ENCODE data around the gene DDX28. TPM values are rescaled to one million over a fixed set of nuclear protein-coding genes. Genes with fewer than 3 reads are reported as not detected.

The DDX28 gene
- total and polyA plus RNA-seq, 2 of the 8 experiments (the other 6 are each of a cell fraction or from before 2014, with no cell fraction given): 16.8 to 28.1 TPM

- H3K56ac ChIP-seq (replicated peaks; ENCODE audit: insufficient read length, low read depth, low read length): no peak overlapping the region
- no peak overlapping the region for H3K23ac ChIP-seq (ENCODE audit: insufficient read length)
- no peak overlapping the region for H4K91ac ChIP-seq (replicated peaks; ENCODE audit: insufficient read length, low read length)
- no peak overlapping the region for H2BK120ac ChIP-seq (replicated peaks; ENCODE audit: low read depth, low read length)
- no peak overlapping the region for H3K18ac ChIP-seq (ENCODE audit: extremely low read depth, low read length)
- no peak overlapping the region for H2BK12ac ChIP-seq (ENCODE audit: low read depth, low read length)
- peaks cover 0 to 4% of the 10 kb centered on the region in 2 experiments for H4K20me1 ChIP-seq (replicated peaks in 1 of 2; ENCODE audit: control insufficient read depth in 1 of 2, insufficient read depth in 2 of 2, low read length in 2 of 2)
- H2BK15ac ChIP-seq (ENCODE audit: low read length): no peak overlapping the region
- H2AFZ ChIP-seq (ENCODE audit: low read length): no peak overlapping the region
- no peak overlapping the region for H2BK5ac ChIP-seq (ENCODE audit: low read depth, low read length)
- 100% methylated on average over 1 of the region's 1 CpG; no CpG with 5 or more reads in 1 of the 2 experiments for WGBS, 2 experiments (ENCODE audit: extremely low coverage in 1 of 2, insufficient coverage in 1 of 2, insufficient read length in 1 of 2, insufficient replicate concordance in 2 of 2, low coverage in 1 of 2, low lambda C conversion rate in 2 of 2, missing lambda C conversion rate in 1 of 2)
- no peaks in the 10 kb centered on the region for H3K79me1 ChIP-seq (ENCODE audit: low read depth, low read length)
- H3K27me3 ChIP-seq (replicated peaks in 1 of 4; ENCODE audit: control insufficient read depth in 3 of 4, extremely low read depth in 1 of 4, insufficient read depth in 3 of 4, low read length in 3 of 4): no peaks in the 10 kb centered on the region; a peak in 1 of 7 replicates
- H3K9ac ChIP-seq (replicated peaks in 1 of 4; ENCODE audit: extremely low read depth in 1 of 4, low read depth in 3 of 4, low read length in 3 of 4): no peak overlapping the region
- peaks cover 6 to 22% (median 17%) of the 10 kb centered on the region in 4 experiments; a peak in 7 of 8 replicates for H3K36me3 ChIP-seq (ENCODE audit: control insufficient read depth in 2 of 4, insufficient read depth in 4 of 4, low read length in 3 of 4)
- H3K4me1 ChIP-seq (replicated peaks in 1 of 4; ENCODE audit: control insufficient read depth in 3 of 4, insufficient read depth in 4 of 4, low read length in 3 of 4): no peaks in the 10 kb centered on the region
- H2BK20ac ChIP-seq (ENCODE audit: low read length): no peak overlapping the region
- DNase-seq (ENCODE audit: low read depth in 1 of 2, low spot score in 2 of 2) (no peak), FAIRE-seq (no peak)
- H3K14ac ChIP-seq (ENCODE audit: insufficient read length): no peak overlapping the region
- H3K4me2 ChIP-seq (ENCODE audit: insufficient read depth in 1 of 2, low read depth in 2 of 2, low read length in 2 of 2): no peak overlapping the region
- H3K4me3 ChIP-seq (ENCODE audit: extremely low read depth in 1 of 4, insufficient read depth in 2 of 4, low read depth in 3 of 4, low read length in 4 of 4): no peak overlapping the region
- POLR2A ChIA-PET (ENCODE audit: partially characterized antibody): no interaction called here
- no peak overlapping the region for H3K4ac ChIP-seq (replicated peaks; ENCODE audit: insufficient read length, low read depth, low read length)
- CTCF ChIA-PET (ENCODE audit: partially characterized antibody): interaction anchor here (1.2 to 1.9 kb wide), 7 partner anchors 12 to 163 kb away, joined by 3 to 8 read pairs (median 4); no protein-coding TSS in a partner anchor
- no peak overlapping the region for H2AK5ac ChIP-seq (ENCODE audit: low read depth, low read length)
- H3K27ac ChIP-seq (ENCODE audit: low read depth, low read length): no peak overlapping the region
- no peaks in the 10 kb centered on the region for H3K79me2 ChIP-seq (ENCODE audit: control insufficient read depth in 1 of 2, insufficient read depth in 2 of 2, low read length in 2 of 2)
- TF ChIP-seq JUND (IDR thresholded peaks at IDR 0.05; ENCODE audit: low read length) (no peak), NRF1 (IDR thresholded peaks at IDR 0.05; ENCODE audit: low read depth, low read length) (no peak), TAF1 (IDR thresholded peaks at IDR 0.05; ENCODE audit: low read depth, low read length) (no peak), NANOG (IDR thresholded peaks at IDR 0.05; ENCODE audit: insufficient read depth, low read depth, low read length, poor library complexity, severe bottlenecking) (no peak)
- no peak overlapping the region for H4K5ac ChIP-seq (ENCODE audit: insufficient read length, low read depth, low read length)
- no peak overlapping the region for H4K8ac ChIP-seq (ENCODE audit: extremely low read depth, insufficient read depth, low read length)
- no peaks in the 10 kb centered on the region for H3K23me2 ChIP-seq (ENCODE audit: low read depth, low read length)
- no peaks in the 10 kb centered on the region for H3K9me3 ChIP-seq (ENCODE audit: insufficient read depth in 2 of 2, low read depth in 1 of 2, low read length in 1 of 2)
Observed at GRCh38 chr16:68066763-68067162, 43.7 kb upstream of the DDX28 start.
